ENCODE measurements around the gene NAAA. TPM values are rescaled to one million over a fixed set of nuclear protein-coding genes. Genes with fewer than 3 reads are reported as not detected.

Gene NAAA
- total and polyA plus RNA-seq, 9 of the 15 experiments (the other 6 are each of a cell fraction or from before 2014, with no cell fraction given), result 1.3 to 7.9 (median 5.9) TPM

DNA sequence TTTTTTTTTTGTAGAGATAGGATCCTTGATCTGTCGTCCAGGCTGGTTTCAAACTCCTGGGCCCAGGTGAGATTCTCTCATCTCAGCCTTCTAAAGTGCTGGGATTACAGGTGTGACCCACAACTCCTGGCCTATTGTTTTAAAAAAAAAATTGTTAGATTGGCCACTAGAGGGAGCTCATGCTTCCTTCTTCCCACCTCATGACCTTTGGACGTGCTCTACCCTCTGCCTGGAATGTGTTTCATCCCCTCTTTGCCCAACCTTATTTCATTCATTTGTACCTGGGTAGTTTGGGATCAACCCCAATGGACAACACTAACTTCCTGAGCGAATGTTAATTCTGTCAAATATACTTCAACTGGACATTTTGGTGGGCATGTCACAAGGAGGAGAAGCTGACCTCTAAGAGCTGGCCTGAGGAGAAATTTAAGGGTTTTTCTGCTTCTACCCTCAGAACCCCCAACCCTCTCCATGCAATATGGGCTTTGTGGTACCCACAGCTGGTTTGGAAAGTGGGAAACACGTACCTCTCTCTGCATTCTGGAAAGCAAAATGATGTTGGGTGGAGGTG lies 45.0 kb downstream of the NAAA start (continued):
- TF ChIP-seq, protein P1, sequence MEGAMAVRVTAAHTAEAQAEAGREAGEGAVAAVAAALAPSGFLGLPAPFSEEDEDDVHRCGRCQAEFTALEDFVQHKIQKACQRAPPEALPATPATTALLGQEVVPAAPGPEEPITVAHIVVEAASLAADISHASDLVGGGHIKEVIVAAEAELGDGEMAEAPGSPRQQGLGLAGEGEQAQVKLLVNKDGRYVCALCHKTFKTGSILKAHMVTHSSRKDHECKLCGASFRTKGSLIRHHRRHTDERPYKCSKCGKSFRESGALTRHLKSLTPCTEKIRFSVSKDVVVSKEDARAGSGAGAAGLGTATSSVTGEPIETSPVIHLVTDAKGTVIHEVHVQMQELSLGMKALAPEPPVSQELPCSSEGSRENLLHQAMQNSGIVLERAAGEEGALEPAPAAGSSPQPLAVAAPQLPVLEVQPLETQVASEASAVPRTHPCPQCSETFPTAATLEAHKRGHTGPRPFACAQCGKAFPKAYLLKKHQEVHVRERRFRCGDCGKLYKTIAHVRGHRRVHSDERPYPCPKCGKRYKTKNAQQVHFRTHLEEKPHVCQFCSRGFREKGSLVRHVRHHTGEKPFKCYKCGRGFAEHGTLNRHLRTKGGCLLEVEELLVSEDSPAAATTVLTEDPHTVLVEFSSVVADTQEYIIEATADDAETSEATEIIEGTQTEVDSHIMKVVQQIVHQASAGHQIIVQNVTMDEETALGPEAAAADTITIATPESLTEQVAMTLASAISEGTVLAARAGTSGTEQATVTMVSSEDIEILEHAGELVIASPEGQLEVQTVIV (CRISPR knock-in tag; IDR thresholded peaks at IDR 0.05; ENCODE audit: borderline replicate concordance), result no peak
- TF ChIP-seq ZNF24 (IDR thresholded peaks at IDR 0.05) (no peak), CBFB (CRISPR knock-in tag; IDR thresholded peaks at IDR 0.05) (no peak), TRIM24 (IDR thresholded peaks at IDR 0.05) (no peak), ZKSCAN3 (CRISPR knock-in tag; IDR thresholded peaks at IDR 0.05) (no peak), ZNF644 (tag; IDR thresholded peaks at IDR 0.05; ENCODE audit: low read depth) (no peak), GABPB1 (CRISPR knock-in tag; IDR thresholded peaks at IDR 0.05) (no peak), SMC3 (conservative IDR thresholded peaks at IDR 0.05; ENCODE audit: insufficient read depth, low read depth, low read length) (0 out of 2 replicates have a peak, but pooled peaks have one; percentile 30), MYC (IDR thresholded peaks at IDR 0.05; ENCODE audit: low read depth, low read length) (no peak), MYC (CRISPR knock-in tag; IDR thresholded peaks at IDR 0.05; ENCODE audit: borderline replicate concordance, low read depth) (no peak), LARP7 (IDR thresholded peaks at IDR 0.05) (no peak), ESRRA (IDR thresholded peaks at IDR 0.05; ENCODE audit: borderline replicate concordance, low read depth) (peak; percentile 24; the same call in 1 of the 2 replicates)
- TF ChIP-seq, protein P2, sequence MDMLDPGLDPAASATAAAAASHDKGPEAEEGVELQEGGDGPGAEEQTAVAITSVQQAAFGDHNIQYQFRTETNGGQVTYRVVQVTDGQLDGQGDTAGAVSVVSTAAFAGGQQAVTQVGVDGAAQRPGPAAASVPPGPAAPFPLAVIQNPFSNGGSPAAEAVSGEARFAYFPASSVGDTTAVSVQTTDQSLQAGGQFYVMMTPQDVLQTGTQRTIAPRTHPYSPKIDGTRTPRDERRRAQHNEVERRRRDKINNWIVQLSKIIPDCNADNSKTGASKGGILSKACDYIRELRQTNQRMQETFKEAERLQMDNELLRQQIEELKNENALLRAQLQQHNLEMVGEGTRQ (CRISPR knock-in tag; IDR thresholded peaks at IDR 0.05), result no peak
- TF ChIP-seq, protein P3, sequence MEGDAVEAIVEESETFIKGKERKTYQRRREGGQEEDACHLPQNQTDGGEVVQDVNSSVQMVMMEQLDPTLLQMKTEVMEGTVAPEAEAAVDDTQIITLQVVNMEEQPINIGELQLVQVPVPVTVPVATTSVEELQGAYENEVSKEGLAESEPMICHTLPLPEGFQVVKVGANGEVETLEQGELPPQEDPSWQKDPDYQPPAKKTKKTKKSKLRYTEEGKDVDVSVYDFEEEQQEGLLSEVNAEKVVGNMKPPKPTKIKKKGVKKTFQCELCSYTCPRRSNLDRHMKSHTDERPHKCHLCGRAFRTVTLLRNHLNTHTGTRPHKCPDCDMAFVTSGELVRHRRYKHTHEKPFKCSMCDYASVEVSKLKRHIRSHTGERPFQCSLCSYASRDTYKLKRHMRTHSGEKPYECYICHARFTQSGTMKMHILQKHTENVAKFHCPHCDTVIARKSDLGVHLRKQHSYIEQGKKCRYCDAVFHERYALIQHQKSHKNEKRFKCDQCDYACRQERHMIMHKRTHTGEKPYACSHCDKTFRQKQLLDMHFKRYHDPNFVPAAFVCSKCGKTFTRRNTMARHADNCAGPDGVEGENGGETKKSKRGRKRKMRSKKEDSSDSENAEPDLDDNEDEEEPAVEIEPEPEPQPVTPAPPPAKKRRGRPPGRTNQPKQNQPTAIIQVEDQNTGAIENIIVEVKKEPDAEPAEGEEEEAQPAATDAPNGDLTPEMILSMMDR (IDR thresholded peaks at IDR 0.05 in 2 of 3, conservative IDR thresholded peaks at IDR 0.05 in 1 of 3; ENCODE audit: insufficient read depth in 2 of 3, low read depth in 1 of 3, low read length in 3 of 3), result peak; percentile 60 to 67 (median 62)
- TF ChIP-seq, protein P4, sequence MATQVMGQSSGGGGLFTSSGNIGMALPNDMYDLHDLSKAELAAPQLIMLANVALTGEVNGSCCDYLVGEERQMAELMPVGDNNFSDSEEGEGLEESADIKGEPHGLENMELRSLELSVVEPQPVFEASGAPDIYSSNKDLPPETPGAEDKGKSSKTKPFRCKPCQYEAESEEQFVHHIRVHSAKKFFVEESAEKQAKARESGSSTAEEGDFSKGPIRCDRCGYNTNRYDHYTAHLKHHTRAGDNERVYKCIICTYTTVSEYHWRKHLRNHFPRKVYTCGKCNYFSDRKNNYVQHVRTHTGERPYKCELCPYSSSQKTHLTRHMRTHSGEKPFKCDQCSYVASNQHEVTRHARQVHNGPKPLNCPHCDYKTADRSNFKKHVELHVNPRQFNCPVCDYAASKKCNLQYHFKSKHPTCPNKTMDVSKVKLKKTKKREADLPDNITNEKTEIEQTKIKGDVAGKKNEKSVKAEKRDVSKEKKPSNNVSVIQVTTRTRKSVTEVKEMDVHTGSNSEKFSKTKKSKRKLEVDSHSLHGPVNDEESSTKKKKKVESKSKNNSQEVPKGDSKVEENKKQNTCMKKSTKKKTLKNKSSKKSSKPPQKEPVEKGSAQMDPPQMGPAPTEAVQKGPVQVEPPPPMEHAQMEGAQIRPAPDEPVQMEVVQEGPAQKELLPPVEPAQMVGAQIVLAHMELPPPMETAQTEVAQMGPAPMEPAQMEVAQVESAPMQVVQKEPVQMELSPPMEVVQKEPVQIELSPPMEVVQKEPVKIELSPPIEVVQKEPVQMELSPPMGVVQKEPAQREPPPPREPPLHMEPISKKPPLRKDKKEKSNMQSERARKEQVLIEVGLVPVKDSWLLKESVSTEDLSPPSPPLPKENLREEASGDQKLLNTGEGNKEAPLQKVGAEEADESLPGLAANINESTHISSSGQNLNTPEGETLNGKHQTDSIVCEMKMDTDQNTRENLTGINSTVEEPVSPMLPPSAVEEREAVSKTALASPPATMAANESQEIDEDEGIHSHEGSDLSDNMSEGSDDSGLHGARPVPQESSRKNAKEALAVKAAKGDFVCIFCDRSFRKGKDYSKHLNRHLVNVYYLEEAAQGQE (IDR thresholded peaks at IDR 0.05; ENCODE audit: borderline replicate concordance), result peak; percentile 40; the same call in 1 of the 2 replicates
- TF ChIP-seq, protein P4 (CRISPR knock-in tag; IDR thresholded peaks at IDR 0.05; ENCODE audit: low read depth), result no peak

Measured in K562 (cell line).